K562 (cell line): Measurements from ENCODE around the gene SORCS2. TPM values are rescaled to one million over a fixed set of nuclear protein-coding genes. Genes with fewer than 3 reads are reported as not detected.

Experiments
- ATAC-seq: fragments of 200-7000 bp; cut with Tn5 transposase; 3 replicates; pipeline ENCODE4 v1.9.1; 2020; ENCODE audit warnings: moderate library complexity
- BruUV-seq: library from RNA; stranded (reverse); fragments of 400-500 nt; replicated peaks from 2 replicates; lab custom pipeline; 2021; lab: Mats Ljungman, UMichigan
- CTCF ChIA-PET: fragments of 300-600 bp; formaldehyde crosslinking; extraction: SDS; loops from one replicate; lab custom pipeline; 2021; ENCODE audit warnings: low intra/inter-chr PET ratio; lab: Yijun Ruan, JAX
- POLR2A ChIA-PET: fragments of 300-600, 350-650 bp; sonication (Branson Sonifier 250); formaldehyde crosslinking; extraction: SDS; loops from one replicate; lab custom pipeline; 2021; ENCODE audit warnings: antibody characterized with exemption, inconsistent platforms; lab: Yijun Ruan, JAX
- DNase-seq, 4 experiments: peaks; one replicate each; pipeline versions ENCODE4 v3.0.0 to v3.0.0-alpha.2; 2011 to 2018; ENCODE audit warnings: low spot score in 3 of 4, mixed read lengths in 3 of 4; ENCODE audit errors: extremely low read depth in 1 of 4
- FAIRE-seq: peaks from 2 replicates; lab custom pipeline; 2011; peaks lifted over from hg19 to GRCh38; lab: Jason Lieb, UNC
- H2AFZ ChIP-seq: 2 replicates; pipeline ENCODE4 v1.6.0; 2011; ENCODE audit warnings: low read depth, low read length, control low read depth, inconsistent platforms
- H3K27ac ChIP-seq: fragments of 200-600 bp; 3 replicates; pipeline ENCODE4 v1.8.0; 2011; ENCODE audit warnings: low read depth, mild to moderate bottlenecking, control low read depth, inconsistent platforms, low read length, moderate library complexity, mixed read lengths; ENCODE audit errors: extremely low read depth
- H3K27me3 ChIP-seq, 2 experiments: fragments of 300-600 bp in 1 of 2; 2 replicates in 1 of 2; 3 replicates in 1 of 2; pipeline versions ENCODE4 v1.6.0 to v1.8.0; 2011; ENCODE audit warnings: inconsistent platforms in 2 of 2, low read length in 2 of 2, mild to moderate bottlenecking in 1 of 2, mixed read lengths in 1 of 2, moderate library complexity in 1 of 2; ENCODE audit not compliant: control insufficient read depth in 2 of 2, insufficient read depth in 2 of 2
- H3K36me3 ChIP-seq: fragments of 300-600 bp; 3 replicates; pipeline ENCODE4 v1.8.0; 2011; ENCODE audit warnings: mild to moderate bottlenecking, low read length, inconsistent platforms; ENCODE audit not compliant: control insufficient read depth, insufficient read depth
- H3K4me1 ChIP-seq, 2 experiments: fragments of 200-600 bp in 1 of 2; replicated peaks in 1 of 2; 2 replicates in 1 of 2; 3 replicates in 1 of 2; pipeline versions ENCODE4 v1.5.1 to v1.8.0; 2011; ENCODE audit warnings: inconsistent platforms in 2 of 2, low read length in 2 of 2, mild to moderate bottlenecking in 1 of 2, mixed read lengths in 1 of 2, moderate library complexity in 1 of 2; ENCODE audit not compliant: control insufficient read depth in 2 of 2, insufficient read depth in 2 of 2
- H3K4me2 ChIP-seq: 2 replicates; pipeline ENCODE4 v1.6.1; 2011; ENCODE audit warnings: low read length, control low read depth, inconsistent platforms, mixed read lengths; ENCODE audit not compliant: insufficient read depth
- H3K4me3 ChIP-seq: fragments of 200-600 bp; sonication (generic), shearing (Covaris generic); 2 replicates; pipeline ENCODE4 v1.5.1; 2016; ENCODE audit warnings: control low read depth, inconsistent platforms
- H3K79me2 ChIP-seq: fragments of 200-600 bp; 3 replicates; pipeline ENCODE4 v1.8.0; 2011; ENCODE audit warnings: low read length, inconsistent platforms; ENCODE audit not compliant: control insufficient read depth, insufficient read depth
- H3K9ac ChIP-seq, 2 experiments: 2 replicates each; pipeline versions ENCODE4 v1.6.0 to v1.6.1; 2011; ENCODE audit warnings: low read depth in 2 of 2, low read length in 2 of 2, control low read depth in 1 of 2, inconsistent platforms in 1 of 2, mild to moderate bottlenecking in 1 of 2, mixed read lengths in 1 of 2; ENCODE audit not compliant: insufficient read depth in 1 of 2
- H3K9me1 ChIP-seq: one replicate; pipeline ENCODE4 v1.6.0; 2011; ENCODE audit warnings: inconsistent platforms, mild to moderate bottlenecking, low read length, moderate library complexity; ENCODE audit not compliant: control insufficient read depth, insufficient read depth
- H3K9me3 ChIP-seq: replicated peaks from 2 replicates; pipeline ENCODE4 v1.5.1; 2011; ENCODE audit warnings: low read depth, low read length, inconsistent platforms; ENCODE audit not compliant: control insufficient read depth, insufficient read depth
- H4K20me1 ChIP-seq: replicated peaks from 2 replicates; pipeline ENCODE4 v1.6.1; 2011; ENCODE audit warnings: low read length, inconsistent platforms, mixed read lengths; ENCODE audit not compliant: control insufficient read depth, insufficient read depth
- BCOR ChIP-seq: fragments of 450-650 bp; IDR thresholded peaks from 2 replicates; pipeline ENCODE4 v1.6.1; 2016
- RBM25 ChIP-seq: fragments of 200-400 bp; formaldehyde crosslinking; IDR thresholded peaks from 2 replicates; pipeline ENCODE4 v1.6.1; 2018; ENCODE audit warnings: low read length, low read depth, moderate library complexity; ENCODE audit not compliant: severe bottlenecking
- ZNF436 ChIP-seq: fragments of 250-450, 450-650 bp; sonication (Bioruptor Pico); formaldehyde crosslinking; IDR thresholded peaks from 2 replicates; pipeline ENCODE4 v1.7.0; 2020; ENCODE audit warnings: mild to moderate bottlenecking
- WGBS: fragments of 100-300 bp; shearing (Covaris generic); methylation state at CpG from one replicate; pipeline ENCODE4 v1.1.6; 2016; ENCODE audit warnings: low coverage, mixed read lengths; ENCODE audit not compliant: insufficient coverage; ENCODE audit errors: missing lambda C conversion rate; 5-methylcytosine and 5-hydroxymethylcytosine counted together
- in situ Hi-C: fragments of 300-500 bp; cut with MboI; formaldehyde crosslinking; loops from 4 replicates; pipeline ENCODE4 v1.15.0; 2018; ENCODE audit warnings: inconsistent platforms, mixed read lengths
- intact Hi-C: fragments of 100-400 bp; cut with micrococcal nuclease; formaldehyde crosslinking; loops from 2 replicates; pipeline ENCODE4 v1.14.2; 2022
- polyA plus RNA-seq, 8 experiments: library from polyadenylated mRNA; depleted of rRNA in 4 of 8; stranded (reverse) in 5 of 8; unstranded in 3 of 8; fragments of >200 nt; fragmentation: Nextera tagmentation in 2 of 8; fragmentation: Illumina TruSeq in 1 of 8; extraction: Ambion mirVana in 2 of 8; extraction: Trizol in 1 of 8; gene quantifications; 2 replicates each; pipeline versions ENCODE4 v1.2.1 to v1.2.3, GENCODE V29; 2011 to 2014; ENCODE audit warnings: inconsistent platforms in 1 of 8, missing spikeins in 1 of 8
- total RNA-seq, 7 experiments: library from RNA; depleted of rRNA in 6 of 7; stranded (reverse); fragments of >200 nt in 6 of 7; fragmentation: Illumina TruSeq in 2 of 7; extraction: Trizol in 2 of 7; gene quantifications; 2 replicates each; pipeline versions ENCODE4 v1.2.1 to v1.2.3, GENCODE V29; 2011 to 2021; ENCODE audit warnings: low replicate concordance in 1 of 7
- TF ChIP-seq, protein P1 (sequence below): sonication (generic); formaldehyde crosslinking; IDR thresholded peaks from 2 replicates; pipeline ENCODE4 v1.8.0; 2022; ENCODE audit warnings: missing genetic modification reagents, mild to moderate bottlenecking, borderline replicate concordance

SORCS2 gene
- total and polyA plus RNA-seq, 9 of the 15 experiments (the other 6 are each of a cell fraction or from before 2014, with no cell fraction given) = not detected

DNA sequence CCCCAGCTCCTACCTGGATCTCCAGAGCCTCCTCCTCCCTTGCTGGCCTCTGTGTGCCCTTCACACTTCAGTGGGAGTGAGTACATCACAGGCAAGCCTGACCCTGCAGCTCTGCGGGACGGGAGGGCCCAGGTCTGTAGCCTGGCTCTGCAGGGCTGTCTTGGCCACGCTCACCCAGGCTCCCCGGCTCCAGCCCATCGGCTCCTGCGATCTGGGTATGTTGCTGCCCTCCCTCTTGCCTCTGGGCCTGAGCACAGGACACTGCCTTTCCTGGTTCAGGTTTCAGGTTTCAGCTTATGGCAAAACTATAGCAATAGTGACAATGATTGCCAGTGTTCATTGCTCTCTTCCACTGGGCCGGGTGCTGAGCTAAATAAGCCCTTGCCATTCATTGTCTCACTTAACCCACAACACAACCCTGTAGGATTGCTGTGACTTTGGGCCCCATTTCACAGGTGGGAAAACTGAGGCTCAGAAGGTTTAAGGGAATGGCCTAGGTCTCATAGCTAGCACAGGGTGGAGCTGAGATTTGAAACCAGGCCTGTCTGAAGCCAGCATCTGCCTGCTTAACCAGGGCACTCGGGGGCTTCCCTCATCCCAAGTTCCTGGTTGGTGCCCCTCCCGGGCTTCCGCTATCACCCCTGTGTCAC is 44.6 kb upstream of the SORCS2 start:
- Histone ChIP-seq H3K27me3 (peaks cover 68 to 83% of the 10 kb centered on the region in 2 experiments), H3K4me3 (no peak overlapping the region), H3K9me3 (no peaks in the 10 kb centered on the region), H3K4me2 (no peak overlapping the region), H3K9me1 (no peaks in the 10 kb centered on the region), H2AFZ (no peak overlapping the region), H4K20me1 (peaks cover 8% of the 10 kb centered on the region; the same call in 1 of the 2 replicates), H3K79me2 (no peaks in the 10 kb centered on the region), H3K36me3 (no peaks in the 10 kb centered on the region), H3K9ac (no peak overlapping the region), H3K4me1 (peaks cover 0 to 4% of the 10 kb centered on the region in 2 experiments; a peak in 1 of 5 replicates), H3K27ac (no peak overlapping the region)
- POLR2A ChIA-PET = no interaction called here
- TF ChIP-seq ZNF436 (CRISPR knock-in tag) = no peak
- peak; percentile 49; the same call in 1 of the 2 replicates for TF ChIP-seq BCOR
- TF ChIP-seq, protein P1, sequence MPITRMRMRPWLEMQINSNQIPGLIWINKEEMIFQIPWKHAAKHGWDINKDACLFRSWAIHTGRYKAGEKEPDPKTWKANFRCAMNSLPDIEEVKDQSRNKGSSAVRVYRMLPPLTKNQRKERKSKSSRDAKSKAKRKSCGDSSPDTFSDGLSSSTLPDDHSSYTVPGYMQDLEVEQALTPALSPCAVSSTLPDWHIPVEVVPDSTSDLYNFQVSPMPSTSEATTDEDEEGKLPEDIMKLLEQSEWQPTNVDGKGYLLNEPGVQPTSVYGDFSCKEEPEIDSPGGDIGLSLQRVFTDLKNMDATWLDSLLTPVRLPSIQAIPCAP (CRISPR knock-in tag) = no peak
- TF ChIP-seq RBM25 = peak; percentile 77
- under 1% methylated on average over 10 of the region's 10 CpGs for WGBS
- ATAC-seq = no peak
- no TSS peak for BruUV-seq
- FAIRE-seq = no peak
- DNase-seq = no peak
- CTCF ChIA-PET = no interaction called here
- in situ Hi-C loops (no loop called here), intact Hi-C loops (no loop called here)
